ENCODE results near the gene ALDH1L1. TPM values are rescaled to one million over a fixed set of nuclear protein-coding genes. Genes with fewer than 3 reads are reported as not detected.
A peak's percentile ranks its signal among the peaks of the same experiment; 100 is the strongest.

ALDH1L1 gene
- total RNA-seq, 4 donors from 2014 or later, result 43.5 to 108 (median 69.0) TPM

DNA sequence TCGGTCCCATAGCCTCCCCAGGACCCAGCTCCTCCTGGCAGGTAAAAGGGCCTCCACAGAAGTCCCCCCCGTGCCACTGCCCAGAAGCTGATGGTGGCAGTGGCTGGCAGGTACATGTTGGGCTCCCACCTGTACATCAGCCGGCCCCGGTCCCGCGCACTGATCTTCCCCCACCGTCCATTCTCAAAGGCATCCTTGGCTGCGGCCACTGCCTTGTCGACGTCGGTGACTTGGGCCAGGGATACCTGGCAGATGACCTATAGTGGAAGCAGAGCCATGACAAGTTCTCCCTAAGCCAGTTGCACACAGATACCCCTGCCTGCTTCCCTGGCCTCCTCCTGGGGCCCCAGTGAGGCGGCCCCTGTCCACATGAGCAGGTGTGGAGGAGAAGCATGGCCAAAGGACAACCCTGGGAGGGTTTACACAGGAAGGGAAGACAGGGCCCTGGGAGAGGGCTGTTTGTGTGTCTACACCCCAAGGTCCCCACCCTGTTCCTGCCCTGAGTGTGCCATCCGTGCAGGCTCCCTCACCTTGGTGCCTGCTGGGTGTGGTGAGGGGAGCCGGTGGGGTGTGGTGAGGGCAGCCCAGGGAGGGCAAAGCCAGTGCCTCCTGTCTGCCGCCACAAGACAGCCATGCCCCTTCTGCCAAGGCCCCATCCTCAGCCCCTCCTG, 44.8 kb downstream of the ALDH1L1 start:
- no peak overlapping the region for H3K4me3 ChIP-seq
- no peak for TF ChIP-seq POLR2A (IDR thresholded peaks at IDR 0.05)
- TF ChIP-seq, protein P1, sequence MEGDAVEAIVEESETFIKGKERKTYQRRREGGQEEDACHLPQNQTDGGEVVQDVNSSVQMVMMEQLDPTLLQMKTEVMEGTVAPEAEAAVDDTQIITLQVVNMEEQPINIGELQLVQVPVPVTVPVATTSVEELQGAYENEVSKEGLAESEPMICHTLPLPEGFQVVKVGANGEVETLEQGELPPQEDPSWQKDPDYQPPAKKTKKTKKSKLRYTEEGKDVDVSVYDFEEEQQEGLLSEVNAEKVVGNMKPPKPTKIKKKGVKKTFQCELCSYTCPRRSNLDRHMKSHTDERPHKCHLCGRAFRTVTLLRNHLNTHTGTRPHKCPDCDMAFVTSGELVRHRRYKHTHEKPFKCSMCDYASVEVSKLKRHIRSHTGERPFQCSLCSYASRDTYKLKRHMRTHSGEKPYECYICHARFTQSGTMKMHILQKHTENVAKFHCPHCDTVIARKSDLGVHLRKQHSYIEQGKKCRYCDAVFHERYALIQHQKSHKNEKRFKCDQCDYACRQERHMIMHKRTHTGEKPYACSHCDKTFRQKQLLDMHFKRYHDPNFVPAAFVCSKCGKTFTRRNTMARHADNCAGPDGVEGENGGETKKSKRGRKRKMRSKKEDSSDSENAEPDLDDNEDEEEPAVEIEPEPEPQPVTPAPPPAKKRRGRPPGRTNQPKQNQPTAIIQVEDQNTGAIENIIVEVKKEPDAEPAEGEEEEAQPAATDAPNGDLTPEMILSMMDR (IDR thresholded peaks at IDR 0.05 in 4 of 5, conservative IDR thresholded peaks at IDR 0.05 in 1 of 5), result no peak
- H3K36me3 ChIP-seq, result peaks cover 0 to 5% of the 10 kb centered on the region in 2 donors
- H3K9me3 ChIP-seq, result no peaks in the 10 kb centered on the region
- intact Hi-C loops (cut with DNase I; ENCODE audit: low total_unique reads) (no loop called here), in situ Hi-C loops (cut with MboI; ENCODE audit: low sequenced_read_pairs in 4 of 4) (loop anchor here in 2 of 4 donors (5.0 to 25.0 kb wide), 2 partner anchors 252 to 257 kb away; partner anchors contain the start of gene CFAP100 (in 2 of the 2))
- H3K27me3 ChIP-seq, result no peaks in the 10 kb centered on the region
- H3K4me1 ChIP-seq, result no peaks in the 10 kb centered on the region
- DNase-seq (peak in 1 of 2 donors; percentile 9), ATAC-seq (no peak)
- no peak overlapping the region for H3K27ac ChIP-seq

DNA sequence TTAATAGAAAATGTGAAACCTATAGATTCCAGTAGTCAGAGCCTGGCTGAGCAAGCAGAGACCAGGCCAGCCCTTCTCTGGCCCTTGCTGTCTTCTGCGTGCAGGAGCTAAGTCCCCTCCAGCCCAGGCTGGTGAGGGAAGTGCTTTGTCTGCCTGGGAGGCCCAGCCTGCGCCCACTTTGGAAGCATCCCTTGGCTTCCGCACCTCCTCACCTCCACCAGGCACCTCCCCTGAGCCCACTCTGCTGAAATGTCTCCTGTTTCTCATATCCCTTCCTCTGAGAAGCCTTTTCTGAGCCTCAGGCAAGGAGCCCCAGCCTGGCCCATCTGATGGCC, 45.3 kb downstream of the ALDH1L1 start:
- ATAC-seq, result no peak
- H3K4me1 ChIP-seq, result no peaks in the 10 kb centered on the region
- no peak overlapping the region for H3K4me3 ChIP-seq
- DNase-seq, result no peak
- TF ChIP-seq, protein P1 (IDR thresholded peaks at IDR 0.05 in 4 of 5, conservative IDR thresholded peaks at IDR 0.05 in 1 of 5), result no peak
- no peak for TF ChIP-seq POLR2A (IDR thresholded peaks at IDR 0.05)
- intact Hi-C loops (cut with DNase I; ENCODE audit: low total_unique reads), result no loop called here
- in situ Hi-C loops (cut with MboI; ENCODE audit: low sequenced_read_pairs in 4 of 4), result loop anchor here in 2 of 4 donors (5.0 to 25.0 kb wide), 2 partner anchors 252 to 257 kb away; partner anchors contain the start of gene CFAP100 (in 2 of the 2)
- H3K36me3 ChIP-seq, result peaks cover 0 to 5% of the 10 kb centered on the region in 2 donors
- H3K27ac ChIP-seq, result no peak overlapping the region
- no peaks in the 10 kb centered on the region for H3K9me3 ChIP-seq
- no peaks in the 10 kb centered on the region for H3K27me3 ChIP-seq

DNA sequence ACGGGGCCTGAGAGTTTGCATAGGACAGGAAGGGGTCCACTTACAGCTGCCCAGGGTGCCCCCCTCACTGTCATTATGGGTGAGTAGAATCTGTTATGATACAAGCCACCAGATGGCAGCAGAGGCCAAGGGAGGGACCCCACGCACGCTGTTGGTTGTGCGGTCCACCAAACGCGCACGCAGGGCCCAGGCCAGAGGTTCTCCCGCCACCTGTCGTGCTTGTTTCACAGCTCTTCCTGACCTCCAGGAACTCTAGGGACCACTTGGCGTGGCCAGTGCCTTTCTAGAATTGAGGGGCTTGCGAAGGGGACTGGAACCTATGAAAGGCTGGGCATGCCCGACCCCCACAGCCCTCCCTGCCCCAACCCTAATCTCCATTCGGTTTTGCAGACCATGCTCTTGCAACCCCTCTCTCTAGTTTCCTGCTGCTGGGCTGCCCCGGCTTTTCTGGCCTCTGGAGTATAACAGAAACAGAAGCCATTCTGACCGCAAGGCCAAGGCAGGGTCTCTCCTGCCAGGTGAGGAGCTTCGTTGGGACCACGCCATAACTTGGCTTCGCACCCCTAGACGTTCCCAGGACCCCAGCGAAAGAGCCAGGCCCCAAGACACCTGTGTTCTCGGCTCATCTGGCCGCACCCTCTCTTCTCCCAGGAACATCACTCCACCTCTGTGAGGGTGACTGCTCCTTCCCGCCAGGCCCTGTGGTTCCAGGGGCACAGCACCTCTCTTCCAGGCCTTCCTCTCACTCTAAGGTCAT, 46.0 kb downstream of the ALDH1L1 start:
- H3K9me3 ChIP-seq, result no peaks in the 10 kb centered on the region
- H3K4me1 ChIP-seq, result no peaks in the 10 kb centered on the region
- no peaks in the 10 kb centered on the region for H3K27me3 ChIP-seq
- TF ChIP-seq, protein P1 (IDR thresholded peaks at IDR 0.05 in 4 of 5, conservative IDR thresholded peaks at IDR 0.05 in 1 of 5), result peak; percentile 87 to 96 (median 91)
- TF ChIP-seq POLR2A (IDR thresholded peaks at IDR 0.05), result no peak
- intact Hi-C loops (cut with DNase I; ENCODE audit: low total_unique reads), result loop anchor here (1.0 to 5.0 kb wide), 5 partner anchors 48 to 255 kb away; partner anchors contain the start of gene ALDH1L1
- H3K4me3 ChIP-seq, result no peak overlapping the region
- peak; percentile 80 to 93 for ATAC-seq
- H3K36me3 ChIP-seq, result peaks cover 0 to 7% of the 10 kb centered on the region in 2 donors
- DNase-seq, result peak; percentile 25 to 73
- in situ Hi-C loops (cut with MboI; ENCODE audit: low sequenced_read_pairs in 4 of 4), result loop anchor here in 2 of 4 donors (5.0 to 25.0 kb wide), 2 partner anchors 63 to 253 kb away; partner anchors contain the start of gene CFAP100 (in 1 of the 2)
- peak overlapping the region in 2 of 4 donors; percentile 12 to 14 for H3K27ac ChIP-seq

DNA sequence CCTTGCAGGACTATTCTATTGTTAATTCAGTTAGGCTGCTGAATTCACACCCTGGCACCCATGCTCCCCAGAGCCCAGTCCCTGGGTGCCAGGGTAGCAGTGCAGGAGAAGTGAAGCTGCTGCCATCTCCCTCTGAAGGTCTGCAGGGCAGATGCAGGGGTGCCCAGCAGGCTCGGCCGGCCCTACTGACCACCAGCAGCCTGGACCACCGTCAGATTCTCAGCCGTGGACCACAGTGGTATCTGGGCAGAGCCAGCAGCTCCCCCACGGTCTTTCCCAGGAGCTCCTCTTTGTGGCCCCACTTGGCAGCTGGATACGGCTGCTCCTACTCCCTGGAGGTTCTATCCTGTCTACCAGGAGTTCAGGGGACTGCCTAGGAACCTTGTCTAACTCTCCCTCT, 46.8 kb downstream of the ALDH1L1 start:
- Histone ChIP-seq H3K27me3 (no peaks in the 10 kb centered on the region), H3K4me1 (no peaks in the 10 kb centered on the region), H3K9me3 (no peaks in the 10 kb centered on the region), H3K36me3 (peaks cover 0 to 9% of the 10 kb centered on the region in 2 donors), H3K27ac (no peak overlapping the region), H3K4me3 (no peak overlapping the region)
- ATAC-seq (no peak), DNase-seq (peak in 1 of 2 donors; percentile 11)
- TF ChIP-seq, protein P1 (IDR thresholded peaks at IDR 0.05 in 4 of 5, conservative IDR thresholded peaks at IDR 0.05 in 1 of 5), result no peak
- TF ChIP-seq POLR2A (IDR thresholded peaks at IDR 0.05), result no peak
- in situ Hi-C loops (cut with MboI; ENCODE audit: low sequenced_read_pairs in 4 of 4) (loop anchor here in 2 of 4 donors (5.0 to 25.0 kb wide), 2 partner anchors 64 to 254 kb away; partner anchors contain the start of gene CFAP100 (in 1 of the 2)), intact Hi-C loops (cut with DNase I; ENCODE audit: low total_unique reads) (loop anchor here (1.0 to 5.0 kb wide), 5 partner anchors 49 to 256 kb away; partner anchors contain the start of gene ALDH1L1)
